Choroid plexus epithelial cell (primary cell): ENCODE data around the gene DHH.

Experiments used
- DNase-seq: peaks from one replicate; pipeline ENCODE4 v3.0.0-alpha.2; 2010; ENCODE audit warnings: low read depth
- H3K4me3 ChIP-seq: 2 replicates; pipeline ENCODE4 v1.5.1; 2011; ENCODE audit warnings: low read depth, mild to moderate bottlenecking, control low read depth, low read length, moderate library complexity
- CTCF ChIP-seq: conservative IDR thresholded peaks from 2 replicates; pipeline ENCODE4 v1.5.1; 2011; ENCODE audit warnings: low read depth, mild to moderate bottlenecking, control low read depth, inconsistent platforms, low read length, moderate library complexity

The DHH gene

GRCh38 chr12:49059299-49060171, 35.1 kb downstream of the DHH start:
- no peak for TF ChIP-seq CTCF
- DNase-seq, result peak; percentile 37

GRCh38 chr12:49059045-49059298, 35.6 kb downstream of the DHH start:
- no peak for DNase-seq
- peak overlapping the region; percentile 93 for H3K4me3 ChIP-seq
- TF ChIP-seq CTCF, result no peak

More at GRCh38 chr12:49059299-49060171, 35.1 kb downstream of the DHH start:
- H3K4me3 ChIP-seq, result peak overlapping the region; percentile 93

DNA sequence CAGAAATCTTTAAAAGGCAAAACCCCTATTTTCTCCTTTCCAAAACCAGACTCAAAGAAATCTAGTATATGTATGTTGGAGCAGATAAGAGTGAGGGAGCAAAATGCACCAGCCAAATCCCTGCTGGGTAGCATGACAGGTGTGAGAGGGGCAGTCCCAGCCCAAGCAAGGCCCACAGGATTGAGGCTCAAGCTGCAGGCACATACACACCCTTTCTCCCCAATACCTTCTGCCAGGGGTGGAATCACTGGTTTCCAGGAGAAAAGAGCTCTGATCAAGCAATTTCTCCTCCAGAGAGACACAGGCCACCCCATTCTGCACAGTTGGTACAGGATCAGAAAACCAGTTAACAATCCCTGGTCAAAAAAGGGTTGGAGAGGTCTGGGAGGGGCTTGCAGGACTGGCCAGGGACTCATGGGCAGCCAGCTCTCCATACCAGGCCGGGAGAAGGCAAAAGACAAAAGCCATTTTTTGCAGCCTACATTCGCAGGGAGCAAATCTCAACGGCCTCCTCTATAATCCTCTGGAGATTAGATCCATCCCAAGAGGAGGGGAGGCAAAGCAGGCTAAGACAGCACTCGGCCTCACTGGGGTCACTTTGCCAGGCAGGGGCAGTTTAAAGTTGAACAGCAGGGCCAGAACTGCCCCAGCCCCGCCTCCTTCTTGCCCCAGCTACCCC, 36.1 kb downstream of the DHH start:
- DNase-seq, result no peak
- peak overlapping the region; percentile 93 for H3K4me3 ChIP-seq
- TF ChIP-seq CTCF, result no peak

- no peak for TF ChIP-seq CTCF
- DNase-seq, result no peak
- peak overlapping the region; percentile 93 for H3K4me3 ChIP-seq
Measured at GRCh38 chr12:49057888-49058287, 36.7 kb downstream of the DHH start.

DNA sequence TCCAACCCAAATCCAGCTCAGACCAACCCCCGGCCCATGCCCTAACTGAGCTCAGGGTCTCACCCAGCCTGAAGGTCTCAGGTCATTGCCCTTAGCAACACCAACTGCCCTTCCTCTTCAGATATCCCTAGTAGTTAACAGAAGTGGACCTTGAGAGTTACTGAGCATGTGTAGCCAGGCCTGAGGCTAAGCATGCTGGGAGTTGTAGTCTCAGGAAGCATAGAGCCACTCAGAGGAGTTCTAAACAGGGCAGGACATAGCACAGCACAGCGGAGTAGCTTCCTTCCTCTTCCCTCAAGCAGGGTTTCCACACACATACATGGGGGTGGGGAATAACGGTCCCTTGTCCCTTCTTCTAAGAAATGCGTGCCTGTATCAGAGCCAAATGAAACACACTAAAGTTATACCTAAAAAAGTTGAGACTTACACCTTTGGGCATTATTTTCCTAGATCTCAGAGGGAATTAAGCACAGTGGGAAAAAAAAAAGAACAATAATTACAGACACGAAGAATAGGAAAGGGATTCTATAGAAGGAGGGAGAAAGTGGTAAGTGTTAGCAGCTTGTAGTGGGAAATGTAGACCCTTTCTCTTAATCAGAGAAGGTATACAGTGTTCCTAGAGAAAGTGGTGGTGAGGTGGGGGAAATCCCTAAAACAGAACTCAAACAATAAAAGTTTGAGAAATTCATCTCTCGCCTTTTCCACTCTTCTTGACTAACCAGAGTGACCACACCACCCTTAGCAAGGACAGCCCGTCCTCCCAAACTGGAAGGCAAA, 38.4 kb downstream of the DHH start:
- H3K4me3 ChIP-seq, result peak overlapping the region; percentile 34
- no peak for TF ChIP-seq CTCF
- DNase-seq, result peak; percentile 91

DNA sequence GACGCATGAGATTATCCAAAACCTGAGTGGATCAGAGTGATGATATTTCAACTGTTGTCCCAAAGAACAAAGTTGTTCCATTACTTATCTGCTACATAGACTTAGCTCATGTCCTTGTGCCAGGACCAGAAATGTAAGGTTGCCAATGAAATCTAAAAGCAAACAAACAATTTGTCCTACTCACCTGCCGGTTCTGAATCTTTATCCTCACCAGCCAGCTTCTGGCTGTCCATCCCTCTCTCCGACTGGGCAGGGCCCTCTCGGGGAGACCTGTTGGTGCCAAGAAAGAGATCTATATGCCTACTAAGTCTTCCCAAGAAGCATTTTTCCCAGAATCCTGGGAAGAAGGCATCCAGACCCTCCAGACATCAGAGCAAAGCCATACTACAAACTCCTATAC, 39.5 kb downstream of the DHH start:
- TF ChIP-seq CTCF, result no peak
- no peak for DNase-seq
- no peak overlapping the region for H3K4me3 ChIP-seq
